Transverse colon (tissue), 3 donors: Measurements from ENCODE around the gene BACE2.

Source experiments
- CTCF ChIP-seq, 5 experiments: fragments of 200-600 bp in 3 of 5; fragments of 450-650 bp in 2 of 5; sonication (generic) in 3 of 5; IDR thresholded peaks; 1 replicate in 2 of 5; 2 replicates in 3 of 5; pipeline ENCODE4 v1.5.1; 2016 to 2017; ENCODE audit warnings: antibody characterized with exemption in 5 of 5, inconsistent platforms in 3 of 5, mild to moderate bottlenecking in 2 of 5, moderate library complexity in 1 of 5
- EP300 ChIP-seq: sonication (generic); formaldehyde crosslinking; IDR thresholded peaks from one replicate; pipeline ENCODE4 v1.6.1; 2017; ENCODE audit warnings: antibody characterized with exemption, low read depth

- no peak for TF ChIP-seq CTCF (IDR thresholded peaks at IDR 0.05)
- no peak for TF ChIP-seq EP300
Observed at GRCh38 chr21:41137401-41137800, 30.6 kb upstream of the BACE2 start.
